ENCODE data around the gene AATK. TPM values are rescaled to one million over a fixed set of nuclear protein-coding genes. Genes with fewer than 3 reads are reported as not detected.
A peak's percentile ranks its signal among the peaks of the same experiment; 100 is the strongest.

The AATK gene
- total and polyA plus RNA-seq, 2 of the 13 experiments (the other 11 are each of a cell fraction or from before 2014, with no cell fraction given) = 2.9 to 8.4 TPM

GRCh38 chr17:81165246-81166032, 582 bp downstream of the AATK start, which contains the start of gene PVALEF (continued):
- TF ChIP-seq STAT6 (CRISPR knock-in tag; IDR thresholded peaks at IDR 0.05; ENCODE audit: borderline replicate concordance) = no peak
- no peak; the same call in 1 of the 2 replicates for TF ChIP-seq ARNTL (CRISPR knock-in tag; IDR thresholded peaks at IDR 0.05)
- TF ChIP-seq SYNCRIP (IDR thresholded peaks at IDR 0.05; ENCODE audit: insufficient read depth, low read depth, low read length) = no peak
- TF ChIP-seq ZNF543 (CRISPR knock-in tag; IDR thresholded peaks at IDR 0.05) = no peak
- TF ChIP-seq ZFX (CRISPR knock-in tag; IDR thresholded peaks at IDR 0.05; ENCODE audit: low read depth) = peak; percentile 91
- TF ChIP-seq, protein P1, sequence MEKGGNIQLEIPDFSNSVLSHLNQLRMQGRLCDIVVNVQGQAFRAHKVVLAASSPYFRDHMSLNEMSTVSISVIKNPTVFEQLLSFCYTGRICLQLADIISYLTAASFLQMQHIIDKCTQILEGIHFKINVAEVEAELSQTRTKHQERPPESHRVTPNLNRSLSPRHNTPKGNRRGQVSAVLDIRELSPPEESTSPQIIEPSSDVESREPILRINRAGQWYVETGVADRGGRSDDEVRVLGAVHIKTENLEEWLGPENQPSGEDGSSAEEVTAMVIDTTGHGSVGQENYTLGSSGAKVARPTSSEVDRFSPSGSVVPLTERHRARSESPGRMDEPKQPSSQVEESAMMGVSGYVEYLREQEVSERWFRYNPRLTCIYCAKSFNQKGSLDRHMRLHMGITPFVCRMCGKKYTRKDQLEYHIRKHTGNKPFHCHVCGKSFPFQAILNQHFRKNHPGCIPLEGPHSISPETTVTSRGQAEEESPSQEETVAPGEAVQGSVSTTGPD (CRISPR knock-in tag; IDR thresholded peaks at IDR 0.05) = no peak
- TF ChIP-seq CSRNP1 (CRISPR knock-in tag; IDR thresholded peaks at IDR 0.05) = peak; percentile 90
- TF ChIP-seq ZNF432 (CRISPR knock-in tag; IDR thresholded peaks at IDR 0.05; ENCODE audit: borderline replicate concordance) = no peak
- peak; percentile 87 for TF ChIP-seq ZBTB20 (CRISPR knock-in tag; IDR thresholded peaks at IDR 0.05; ENCODE audit: borderline replicate concordance, low read depth)
- TF ChIP-seq RARG (CRISPR knock-in tag; IDR thresholded peaks at IDR 0.05; ENCODE audit: low read depth) = no peak
- TF ChIP-seq ZNF382 (CRISPR knock-in tag; IDR thresholded peaks at IDR 0.05; ENCODE audit: borderline replicate concordance) = no peak
- TF ChIP-seq U2AF1 (optimal IDR thresholded peaks at IDR 0.05; ENCODE audit: low read depth, low read length) = no peak
- peak; percentile 81; the same call in 1 of the 2 replicates for TF ChIP-seq ARNT2 (CRISPR knock-in tag; IDR thresholded peaks at IDR 0.05; ENCODE audit: low read depth)
- TF ChIP-seq, protein P2, sequence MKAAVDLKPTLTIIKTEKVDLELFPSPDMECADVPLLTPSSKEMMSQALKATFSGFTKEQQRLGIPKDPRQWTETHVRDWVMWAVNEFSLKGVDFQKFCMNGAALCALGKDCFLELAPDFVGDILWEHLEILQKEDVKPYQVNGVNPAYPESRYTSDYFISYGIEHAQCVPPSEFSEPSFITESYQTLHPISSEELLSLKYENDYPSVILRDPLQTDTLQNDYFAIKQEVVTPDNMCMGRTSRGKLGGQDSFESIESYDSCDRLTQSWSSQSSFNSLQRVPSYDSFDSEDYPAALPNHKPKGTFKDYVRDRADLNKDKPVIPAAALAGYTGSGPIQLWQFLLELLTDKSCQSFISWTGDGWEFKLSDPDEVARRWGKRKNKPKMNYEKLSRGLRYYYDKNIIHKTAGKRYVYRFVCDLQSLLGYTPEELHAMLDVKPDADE (CRISPR knock-in tag; IDR thresholded peaks at IDR 0.05) = no peak
- 0 out of 2 replicates have a peak, but pooled peaks have one; percentile 51 for TF ChIP-seq ZMYM4 (CRISPR knock-in tag; IDR thresholded peaks at IDR 0.05)
- TF ChIP-seq IKZF1 (IDR thresholded peaks at IDR 0.05) = no peak
- no peak for TF ChIP-seq SNAPC5 (CRISPR knock-in tag; IDR thresholded peaks at IDR 0.05; ENCODE audit: borderline replicate concordance)
- TF ChIP-seq ZNF883 (CRISPR knock-in tag; IDR thresholded peaks at IDR 0.05; ENCODE audit: not compliant biosample characterization) = peak; percentile 95
- TF ChIP-seq ZNF333 (CRISPR knock-in tag; IDR thresholded peaks at IDR 0.05; ENCODE audit: borderline replicate concordance) = 0 out of 2 replicates have a peak, but pooled peaks have one; percentile 53
- TF ChIP-seq MEIS1 (CRISPR knock-in tag; IDR thresholded peaks at IDR 0.05; ENCODE audit: borderline replicate concordance) = 0 out of 2 replicates have a peak, but pooled peaks have one; percentile 5

Data from HepG2 (cell line).